ENCODE data around the gene LAGE3.

Gene LAGE3

GRCh38 chrX:154473683-154474082 lies 5.4 kb downstream of the LAGE3 start:
- DNase-seq: no peak

- DNase-seq: no peak
Observed at GRCh38 chrX:154472685-154473632, 6.1 kb downstream of the LAGE3 start.

GRCh38 chrX:154471839-154472684 lies 7.0 kb downstream of the LAGE3 start:
- DNase-seq: no peak

GRCh38 chrX:154470914-154471568 lies 8.0 kb downstream of the LAGE3 start:
- no peak for DNase-seq

GRCh38 chrX:154470434-154470833 lies 8.6 kb downstream of the LAGE3 start:
- no peak for DNase-seq

- DNase-seq: no peak
Observed at GRCh38 chrX:154469880-154470279, 9.2 kb downstream of the LAGE3 start.

GRCh38 chrX:154469114-154469513 lies 10.0 kb downstream of the LAGE3 start:
- no peak for DNase-seq

- DNase-seq: no peak
Observed at GRCh38 chrX:154468217-154468616, 10.9 kb downstream of the LAGE3 start.

- DNase-seq: no peak
Observed at GRCh38 chrX:154467556-154467955, 11.5 kb downstream of the LAGE3 start.

GRCh38 chrX:154466907-154467306 lies 12.2 kb downstream of the LAGE3 start:
- no peak for DNase-seq

GRCh38 chrX:154466036-154466435 lies 13.0 kb downstream of the LAGE3 start:
- DNase-seq: no peak

- DNase-seq: no peak
Observed at GRCh38 chrX:154465601-154466000, 13.5 kb downstream of the LAGE3 start.

GRCh38 chrX:154464806-154465365 lies 14.2 kb downstream of the LAGE3 start:
- DNase-seq: no peak

GRCh38 chrX:154463611-154464220 lies 15.4 kb downstream of the LAGE3 start:
- no peak for DNase-seq

GRCh38 chrX:154462396-154462795 lies 16.7 kb downstream of the LAGE3 start:
- no peak for DNase-seq

GRCh38 chrX:154460326-154460725 lies 18.8 kb downstream of the LAGE3 start:
- DNase-seq: no peak

- no peak for DNase-seq
Observed at GRCh38 chrX:154459832-154460231, 19.2 kb downstream of the LAGE3 start.

GRCh38 chrX:154458954-154459778 lies 19.9 kb downstream of the LAGE3 start:
- DNase-seq: peak; percentile 63

GRCh38 chrX:154458116-154458953 lies 20.7 kb downstream of the LAGE3 start, which contains the start of gene PLXNA3:
PLXNA3 (plus strand) TSS chrX:154458281; CDS start chrX:154460184, 1,903 bp downstream.
- DNase-seq: peak; percentile 64

- peak; percentile 83 for DNase-seq
Observed at GRCh38 chrX:154457491-154458115, 21.5 kb downstream of the LAGE3 start.
